ENCODE data around the gene MEG3. TPM values are rescaled to one million over a fixed set of nuclear protein-coding genes. Genes with fewer than 3 reads are reported as not detected.

MEG3 gene
- total and polyA plus RNA-seq, 9 of the 15 experiments (the other 6 are each of a cell fraction or from before 2014, with no cell fraction given) = 0.10 to 5.3 (median 1.0) TPM; not detected in 1

DNA sequence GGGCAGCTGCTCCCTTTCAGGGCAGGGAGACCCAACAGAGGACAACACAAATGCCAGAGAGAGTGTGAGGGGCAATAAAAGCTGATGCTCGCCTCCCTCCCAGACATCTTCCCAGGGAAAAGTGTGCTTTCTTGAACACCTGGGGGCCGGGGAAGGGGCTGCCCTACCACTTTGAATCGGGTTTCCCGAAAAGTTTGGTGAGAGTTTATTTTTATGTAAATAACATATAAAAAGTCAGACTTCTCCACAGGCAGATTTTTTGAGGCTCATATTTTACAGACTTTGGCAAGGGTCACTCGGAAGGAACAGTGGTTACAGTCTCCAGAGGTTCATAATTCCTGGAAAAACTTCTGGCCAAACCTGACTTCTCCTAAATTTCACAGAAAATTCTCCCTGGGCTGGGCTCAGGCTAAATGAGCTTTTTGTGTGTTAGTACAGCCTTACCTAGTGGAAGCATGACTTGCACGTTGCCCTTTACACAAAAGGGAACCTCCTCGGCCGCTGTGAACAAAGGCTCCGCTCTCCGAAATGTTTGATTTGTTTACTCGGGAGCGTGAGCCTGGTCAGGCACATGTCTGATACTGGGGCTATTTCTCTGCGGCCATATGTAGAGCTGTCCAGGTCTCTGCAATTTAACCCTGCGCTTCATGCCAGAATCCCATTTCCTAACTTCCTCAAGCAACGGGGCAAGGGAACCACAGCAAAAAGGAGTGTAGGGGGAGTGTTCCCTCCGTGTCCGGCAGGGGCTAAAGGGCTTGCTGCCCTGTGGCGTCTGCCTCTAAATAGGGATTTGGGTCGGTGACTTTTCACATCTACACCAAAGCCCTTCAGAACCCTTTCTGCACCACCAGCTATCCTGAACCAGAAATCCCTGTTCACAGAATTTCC lies 74.2 kb downstream of the MEG3 start:
- FAIRE-seq = no peak
- peak overlapping the region; percentile 20 to 21; a peak in 2 of 4 replicates for H3K9ac ChIP-seq (ENCODE audit: insufficient read depth in 1 of 2, low read depth in 2 of 2, low read length in 2 of 2)
- no peaks in the 10 kb centered on the region for H3K9me1 ChIP-seq (ENCODE audit: control insufficient read depth, insufficient read depth, low read length)
- POLR2A ChIA-PET = interaction anchor here (0.9 kb wide), 1 partner anchor 169 kb away, joined by 3 read pairs; no protein-coding TSS in a partner anchor
- no TSS peak for BruUV-seq (replicated peaks)
- WGBS (ENCODE audit: insufficient coverage, low coverage, missing lambda C conversion rate) = 22% methylated on average over 16 of the region's 19 CpGs
- CTCF ChIA-PET (ENCODE audit: low intra/inter-chr PET ratio) = interaction anchor here (2.0 to 2.8 kb wide), 2 partner anchors 49 to 516 kb away, joined by 13 to 14 read pairs; no protein-coding TSS in a partner anchor
- H3K79me2 ChIP-seq (ENCODE audit: control insufficient read depth, insufficient read depth, low read length) = no peaks in the 10 kb centered on the region
- H3K9me3 ChIP-seq (replicated peaks; ENCODE audit: control insufficient read depth, insufficient read depth, low read depth, low read length) = no peaks in the 10 kb centered on the region
- H2AFZ ChIP-seq (ENCODE audit: low read depth, low read length) = peak overlapping the region; percentile 75
- H3K36me3 ChIP-seq (ENCODE audit: control insufficient read depth, insufficient read depth, low read length) = no peaks in the 10 kb centered on the region
- ATAC-seq = peak; percentile 62
- peak; percentile 20 to 38 (median 32) for DNase-seq (ENCODE audit: extremely low read depth in 1 of 4, low spot score in 3 of 4)
- peaks cover 13 to 38% of the 10 kb centered on the region in 2 experiments for H3K4me1 ChIP-seq (replicated peaks in 1 of 2; ENCODE audit: control insufficient read depth in 2 of 2, insufficient read depth in 2 of 2, low read length in 2 of 2)
- in situ Hi-C loops (cut with MboI) (loop anchor here (5.0 to 25.0 kb wide), 2 partner anchors 238 to 737 kb away; no protein-coding TSS in a partner anchor), intact Hi-C loops (cut with micrococcal nuclease) (loop anchor here (1.0 to 10.0 kb wide), 5 partner anchors 49 to 727 kb away; no protein-coding TSS in a partner anchor)
- H3K4me3 ChIP-seq = no peak overlapping the region
- no peaks in the 10 kb centered on the region for H4K20me1 ChIP-seq (replicated peaks; ENCODE audit: control insufficient read depth, insufficient read depth, low read length)
- 0 out of 5 replicates have a peak, but pooled peaks cover 0 to 3% of the 10 kb centered on the region in 2 experiments for H3K27me3 ChIP-seq (ENCODE audit: control insufficient read depth in 2 of 2, insufficient read depth in 2 of 2, low read length in 2 of 2)
- H3K27ac ChIP-seq (ENCODE audit: extremely low read depth, low read depth, low read length) = peak overlapping the region; percentile 49
- H3K4me2 ChIP-seq (ENCODE audit: insufficient read depth, low read length) = peak overlapping the region; percentile 36
- TF ChIP-seq NFE2 (IDR thresholded peaks at IDR 0.05; ENCODE audit: low read depth) (0 out of 2 replicates have a peak, but pooled peaks have one; percentile 37), ZNF592 (IDR thresholded peaks at IDR 0.05) (peak; percentile 15; the same call in 1 of the 2 replicates), SOX6 (IDR thresholded peaks at IDR 0.05) (peak; percentile 67; the same call in 1 of the 2 replicates), L3MBTL2 (IDR thresholded peaks at IDR 0.05) (peak; percentile 66; the same call in 1 of the 2 replicates)

Measured in K562 (cell line).